A549 (cell line): Measurements from ENCODE around the gene EIF2B1. TPM values are rescaled to one million over a fixed set of nuclear protein-coding genes. Genes with fewer than 3 reads are reported as not detected.
A peak's percentile ranks its signal among the peaks of the same experiment; 100 is the strongest.

Source experiments
- ATAC-seq, 2 experiments: fragments of 200-7000 bp in 1 of 2; fragments of >200 bp in 1 of 2; cut with Nextera tagmentation in 1 of 2; cut with Tn5 transposase in 1 of 2; 3 replicates each; pipeline versions ENCODE4 v1.8.0 to v1.9.1; 2018 to 2020; ENCODE audit warnings: mild to moderate bottlenecking in 1 of 2, moderate library complexity in 1 of 2
- CTCF ChIA-PET: fragments of 300-600 bp; sonication (Branson Sonifier 250); formaldehyde crosslinking; extraction: SDS; loops from one replicate; lab custom pipeline; 2021; ENCODE audit warnings: antibody characterized with exemption, inconsistent platforms; lab: Yijun Ruan, JAX
- POLR2A ChIA-PET: fragments of 350-600 bp; formaldehyde crosslinking; extraction: SDS; loops from one replicate; lab custom pipeline; 2021; ENCODE audit warnings: antibody characterized with exemption, inconsistent platforms; lab: Yijun Ruan, JAX
- DNase-seq, 2 experiments: peaks; one replicate each; pipeline versions ENCODE4 v3.0.0 to v3.0.0-alpha.2; 2011 to 2016; ENCODE audit warnings: low read depth in 1 of 2, low spot score in 1 of 2
- FAIRE-seq: peaks from 2 replicates; lab custom pipeline; 2011; peaks lifted over from hg19 to GRCh38; lab: Jason Lieb, UNC
- H3K27ac ChIP-seq, 2 experiments: fragments of >200 bp; sonication (Bioruptor Twin); formaldehyde crosslinking; 3 replicates each; pipeline ENCODE4 v1.5.1; 2016 to 2017
- H3K4me1 ChIP-seq: fragments of >200 bp; sonication (Bioruptor Twin); formaldehyde crosslinking; 3 replicates; pipeline ENCODE4 v1.6.1; 2016
- H3K4me2 ChIP-seq: fragments of >200 bp; sonication (Bioruptor Twin); formaldehyde crosslinking; 3 replicates; pipeline ENCODE4 v1.6.1; 2016
- H3K4me3 ChIP-seq: fragments of >200 bp; sonication (Bioruptor Twin); formaldehyde crosslinking; 3 replicates; pipeline ENCODE4 v1.5.1; 2016
- H3K9me3 ChIP-seq: fragments of >200 bp; sonication (Bioruptor Twin); formaldehyde crosslinking; 3 replicates; pipeline ENCODE4 v1.6.1; 2016
- BCL3 ChIP-seq: fragments of >200 bp; sonication (Bioruptor Twin); formaldehyde crosslinking; IDR thresholded peaks from 3 replicates; pipeline ENCODE4 v1.6.1; 2016
- CBX2 ChIP-seq: fragments of 200-600 bp; sonication (generic); IDR thresholded peaks from 2 replicates; pipeline ENCODE4 v1.6.1; 2016; ENCODE audit warnings: low read depth, mild to moderate bottlenecking, borderline replicate concordance
- CBX8 ChIP-seq: fragments of 200-600 bp; sonication (generic); IDR thresholded peaks from 2 replicates; pipeline ENCODE4 v1.6.1; 2016
- CEBPB ChIP-seq, 2 experiments: fragments of >200 bp in 1 of 2; sonication (Bioruptor Twin) in 1 of 2; formaldehyde crosslinking in 1 of 2; IDR thresholded peaks; 2 replicates each; pipeline ENCODE4 v1.6.1; 2012 to 2016
- CHD4 ChIP-seq: fragments of 200-600 bp; sonication (generic); IDR thresholded peaks from 2 replicates; pipeline ENCODE4 v1.6.1; 2016; ENCODE audit warnings: antibody characterized with exemption, mild to moderate bottlenecking, borderline replicate concordance
- CTCF ChIP-seq: fragments of >200 bp; sonication (Bioruptor Twin); formaldehyde crosslinking; IDR thresholded peaks from 3 replicates; pipeline ENCODE4 v1.5.1; 2016
- FOSB ChIP-seq: fragments of 250-450 bp; sonication (Bioruptor Pico); IDR thresholded peaks from 2 replicates; pipeline ENCODE4 v1.5.0; 2020; ENCODE audit warnings: mild to moderate bottlenecking, moderate library complexity
- FOSL2 ChIP-seq, 2 experiments: fragments of 450-650 bp in 1 of 2; fragments of >200 bp in 1 of 2; sonication (Bioruptor Twin) in 1 of 2; formaldehyde crosslinking; IDR thresholded peaks; 2 replicates each; pipeline versions ENCODE4 v1.5.0 to v1.6.1; 2016 to 2020; ENCODE audit warnings: mild to moderate bottlenecking in 1 of 2, moderate library complexity in 1 of 2
- FOXS1 ChIP-seq: fragments of 250-450 bp; sonication (Bioruptor Pico); IDR thresholded peaks from 2 replicates; pipeline ENCODE4 v1.5.0; 2020; ENCODE audit warnings: mild to moderate bottlenecking, moderate library complexity
- GATA3 ChIP-seq: IDR thresholded peaks from 2 replicates; pipeline ENCODE4 v1.6.1; 2012; ENCODE audit warnings: borderline replicate concordance
- HMGXB4 ChIP-seq: fragments of 250-450 bp; sonication (Bioruptor Pico); IDR thresholded peaks from 2 replicates; pipeline ENCODE4 v1.5.0; 2021; ENCODE audit warnings: mild to moderate bottlenecking, moderate library complexity, borderline replicate concordance
- HOXB5 ChIP-seq: fragments of 250-450 bp; sonication (Bioruptor Pico); IDR thresholded peaks from 2 replicates; pipeline ENCODE4 v1.5.0; 2020; ENCODE audit warnings: mild to moderate bottlenecking, moderate library complexity
- JUNB ChIP-seq: fragments of >200 bp; sonication (Bioruptor Twin); formaldehyde crosslinking; IDR thresholded peaks from 2 replicates; pipeline ENCODE4 v1.6.1; 2016
- KDM1A ChIP-seq: fragments of 200-600 bp; sonication (generic); IDR thresholded peaks from 2 replicates; pipeline ENCODE4 v1.6.1; 2016; ENCODE audit warnings: low read depth, mild to moderate bottlenecking
- KDM5A ChIP-seq: fragments of 200-600 bp; sonication (generic); IDR thresholded peaks from 2 replicates; pipeline ENCODE4 v1.6.1; 2016; ENCODE audit warnings: antibody characterized with exemption, mild to moderate bottlenecking
- MAFK ChIP-seq: fragments of 450-650 bp; IDR thresholded peaks from 2 replicates; pipeline ENCODE4 v1.6.1; 2014; ENCODE audit not compliant: partially characterized antibody
- NFE2L2 ChIP-seq: fragments of 150-350 bp; conservative IDR thresholded peaks from 2 replicates; pipeline ENCODE4 v1.6.1; 2014; ENCODE audit warnings: low read length
- NPAS2 ChIP-seq: fragments of 250-450 bp; sonication (Bioruptor Pico); IDR thresholded peaks from 2 replicates; pipeline ENCODE4 v1.8.0; 2022; ENCODE audit warnings: mild to moderate bottlenecking, moderate library complexity, borderline replicate concordance
- PHF8 ChIP-seq: fragments of 200-600 bp; sonication (generic); IDR thresholded peaks from 2 replicates; pipeline ENCODE4 v1.6.1; 2016; ENCODE audit warnings: low read depth, mild to moderate bottlenecking, antibody characterized with exemption, moderate library complexity, borderline replicate concordance
- POLR2AphosphoS2 ChIP-seq: conservative IDR thresholded peaks from 2 replicates; pipeline ENCODE4 v1.6.1; 2012; ENCODE audit warnings: low read length, improper control_type of control experiment, inconsistent platforms
- RFX5 ChIP-seq: fragments of 450-650 bp; IDR thresholded peaks from 2 replicates; pipeline ENCODE4 v1.7.1; 2014; ENCODE audit warnings: antibody characterized with exemption, mild to moderate bottlenecking, moderate library complexity
- RNF2 ChIP-seq: fragments of 200-600 bp; sonication (generic); IDR thresholded peaks from 2 replicates; pipeline ENCODE4 v1.6.1; 2016; ENCODE audit warnings: low read depth, mild to moderate bottlenecking, antibody characterized with exemption, moderate library complexity, borderline replicate concordance
- USF2 ChIP-seq: fragments of 450-650 bp; IDR thresholded peaks from 2 replicates; pipeline ENCODE4 v1.6.1; 2014; ENCODE audit warnings: antibody characterized with exemption
- ZC3H11A ChIP-seq: fragments of 450-650 bp; IDR thresholded peaks from 2 replicates; pipeline ENCODE4 v1.6.1; 2014; ENCODE audit warnings: antibody characterized with exemption, mild to moderate bottlenecking
- ZSCAN20 ChIP-seq: fragments of 250-450 bp; sonication (Bioruptor Pico); IDR thresholded peaks from 2 replicates; pipeline ENCODE4 v1.8.0; 2022; ENCODE audit warnings: mild to moderate bottlenecking, moderate library complexity
- WGBS: methylation state at CpG from one replicate; pipeline ENCODE4 v1.1.6; 2017; ENCODE audit errors: missing lambda C conversion rate; 5-methylcytosine and 5-hydroxymethylcytosine counted together
- polyA plus RNA-seq, 4 experiments: library from polyadenylated mRNA; depleted of rRNA in 3 of 4; stranded (reverse); fragments of >200 nt; fragmentation: RNase III in 1 of 4; extraction: RNeasy Plus Mini Kit Qiagen cat#74134 plus additional on column Dnase treatment in 1 of 4; gene quantifications; 2 replicates in 3 of 4; 3 replicates in 1 of 4; pipeline ENCODE4 v1.2.3, GENCODE V29; 2011 to 2017

EIF2B1 gene
- polyA plus RNA-seq, 2 of the 4 experiments (the other 2 are of a cell fraction) = 35.7 to 55.1 TPM

GRCh38 chr12:123597100-123597499 is 36.4 kb downstream of the EIF2B1 start:
- WGBS = 90% methylated on average over 3 of the region's 3 CpGs
- Histone ChIP-seq H3K4me1 (peaks cover 19% of the 10 kb centered on the region), H3K4me3 (no peak overlapping the region), H3K27ac (no peak overlapping the region), H3K4me2 (no peak overlapping the region), H3K9me3 (no peaks in the 10 kb centered on the region)
- ChIA-PET CTCF (no interaction called here), POLR2A (no interaction called here)
- DNase-seq (no peak), ATAC-seq (no peak), FAIRE-seq (no peak)
- no peak for TF ChIP-seq HOXB5
- no peak for TF ChIP-seq CBX2
- no peak for TF ChIP-seq KDM1A
- peak; percentile 60 for TF ChIP-seq MAFK

GRCh38 chr12:123595729-123596128 is 37.8 kb downstream of the EIF2B1 start:
- peaks cover 14% of the 10 kb centered on the region for H3K4me1 ChIP-seq
- H3K4me3 ChIP-seq = no peak overlapping the region
- H3K4me2 ChIP-seq = peak overlapping the region; percentile 13; the same call in 1 of the 3 replicates
- POLR2A ChIA-PET = no interaction called here
- no peak for FAIRE-seq
- DNase-seq = peak in 1 of 2 experiments; percentile 58
- ATAC-seq = peak; percentile 69 to 71; a peak in 5 of 6 replicates
- H3K27ac ChIP-seq = no peak overlapping the region
- TF ChIP-seq RNF2 = no peak
- TF ChIP-seq GATA3 = no peak
- no peak for TF ChIP-seq HMGXB4 (CRISPR knock-in tag)
- no peak for TF ChIP-seq CBX8
- no peak for TF ChIP-seq USF2
- no peak for TF ChIP-seq RFX5
- TF ChIP-seq ZSCAN20 (CRISPR knock-in tag) = no peak
- no peak for TF ChIP-seq NPAS2
- no peak for TF ChIP-seq NFE2L2
- TF ChIP-seq JUNB = no peak
- TF ChIP-seq PHF8 = no peak
- TF ChIP-seq CTCF = no peak
- TF ChIP-seq ZC3H11A = no peak
- H3K9me3 ChIP-seq = no peaks in the 10 kb centered on the region
- CTCF ChIA-PET = no interaction called here

GRCh38 chr12:123591702-123592481 is 41.6 kb downstream of the EIF2B1 start:
- no peaks in the 10 kb centered on the region for H3K9me3 ChIP-seq
- ChIA-PET POLR2A (interaction anchor here (1.2 kb wide), 1 partner anchor 10 kb away, joined by 3 read pairs; the partner anchor contains the start of gene DDX55), CTCF (interaction anchor here (1.1 to 3.6 kb wide), 4 partner anchors 9 to 226 kb away, joined by 3 to 20 read pairs (median 4); partner anchors contain the start of gene DDX55)
- FAIRE-seq (no peak), ATAC-seq (no peak), DNase-seq (no peak)
- no peak for TF ChIP-seq JUNB
- TF ChIP-seq CBX2 = no peak
- TF ChIP-seq CEBPB (IDR thresholded peaks at IDR 0.05) = no peak
- TF ChIP-seq FOSB (CRISPR knock-in tag) = no peak
- TF ChIP-seq POLR2AphosphoS2 = no peak
- TF ChIP-seq CHD4 = no peak
- TF ChIP-seq RNF2 = no peak
- TF ChIP-seq PHF8 = no peak
- no peak for TF ChIP-seq RFX5
- TF ChIP-seq NPAS2 = no peak
- TF ChIP-seq FOSL2 (IDR thresholded peaks at IDR 0.05) = no peak
- TF ChIP-seq FOSL2 (CRISPR knock-in tag; IDR thresholded peaks at IDR 0.05) = no peak
- no peak for TF ChIP-seq FOXS1
- no peak for TF ChIP-seq KDM5A
- TF ChIP-seq GATA3 = no peak
- no peak for TF ChIP-seq BCL3
- H3K4me1 ChIP-seq = peaks cover 16% of the 10 kb centered on the region; the same call in 2 of the 3 replicates
- no peak overlapping the region for H3K27ac ChIP-seq
- no peak overlapping the region for H3K4me3 ChIP-seq
- H3K4me2 ChIP-seq = no peak overlapping the region
- 85% methylated on average over 8 of the region's 8 CpGs for WGBS
